Neural progenitor cell (in vitro differentiated cells): Measurements from ENCODE around the gene NELFB.

ENCODE experiments used
- CTCF ChIP-seq: fragments of 200-600 bp; sonication (generic); IDR thresholded peaks from 2 replicates; pipeline ENCODE4 v1.5.1; 2017; ENCODE audit warnings: antibody characterized with exemption, mild to moderate bottlenecking
- EZH2 ChIP-seq: fragments of 200-600 bp; sonication (generic); IDR thresholded peaks from 2 replicates; pipeline ENCODE4 v1.6.1; 2017; ENCODE audit warnings: antibody characterized with exemption, mild to moderate bottlenecking, moderate library complexity
- EZH2phosphoT487 ChIP-seq: fragments of 200-600 bp; sonication (generic); IDR thresholded peaks from 2 replicates; pipeline ENCODE4 v1.6.1; 2017; ENCODE audit warnings: antibody characterized with exemption

DNA sequence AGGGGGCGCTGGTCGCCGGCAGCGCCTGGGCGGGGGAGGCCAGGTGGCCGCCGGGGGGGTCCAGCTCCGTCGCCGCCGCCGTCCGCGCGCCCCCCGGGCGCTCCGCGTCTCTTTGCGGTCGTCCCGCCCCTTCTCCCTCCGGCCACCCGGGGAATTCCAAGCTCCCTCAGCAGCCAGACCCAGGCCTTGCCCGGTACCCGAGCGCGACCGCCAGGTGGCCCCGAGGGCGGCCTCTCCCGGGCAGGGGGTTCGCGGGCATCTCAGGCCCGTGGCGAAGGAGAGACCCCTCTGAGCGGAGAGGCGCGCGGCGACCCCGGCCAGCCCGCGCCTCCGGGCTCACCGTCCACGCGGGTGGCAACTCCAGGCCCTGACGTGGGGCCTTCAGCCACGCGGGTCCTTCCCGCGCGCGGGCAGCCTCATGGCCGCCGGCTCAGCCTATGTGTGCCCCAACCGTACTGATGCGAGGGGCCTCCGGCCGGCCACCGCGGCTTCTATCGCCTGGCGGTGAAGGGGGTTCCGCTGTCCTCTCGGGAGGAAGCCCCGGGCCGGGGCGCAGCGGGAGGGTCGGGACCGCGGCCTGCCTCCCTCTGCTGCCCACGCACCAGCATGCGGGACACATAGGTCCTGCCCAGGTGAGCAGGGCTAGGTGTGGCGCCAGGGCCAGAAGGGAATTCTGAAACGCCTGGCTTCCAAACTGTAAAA, 47.5 kb downstream of the NELFB start:
- TF ChIP-seq CTCF (peak; percentile 71), EZH2phosphoT487 (no peak), EZH2 (peak; percentile 46)
